Measurements from ENCODE around the gene RAB5B. TPM values are rescaled to one million over a fixed set of nuclear protein-coding genes. Genes with fewer than 3 reads are reported as not detected.

Gene RAB5B
- total and polyA plus RNA-seq, 11 donors = 57.5 to 135 (median 112) TPM

GRCh38 chr12:55926738-55927587 lies 46.9 kb upstream of the RAB5B start:
- Histone ChIP-seq H3K27me3 (no peaks in the 10 kb centered on the region), H3K27ac (peak overlapping the region; percentile 81 to 98 (median 97)), H3K36me3 (peaks cover 0 to 22% (median 11%) of the 10 kb centered on the region in 9 donors), H3K9me3 (no peaks in the 10 kb centered on the region), H3K4me1 (peaks cover 0 to 53% (median 34%) of the 10 kb centered on the region in 12 donors), H3K4me3 (peak overlapping the region; percentile 53 to 95 (median 82))
- intact Hi-C loops (cut with DNase I) = loop anchor here in 8 of 10 donors (1.0 to 5.0 kb wide), 9 partner anchors 45 to 110 kb away; partner anchors contain the start of genes DNAJC14 (in 3 of the 8), ORMDL2 (in 3 of the 8), SARNP (in 2 of the 8) and RAB5B (in 1 of the 8)
- TF ChIP-seq POLR2A (IDR thresholded peaks at IDR 0.05) = peak in 1 of 2 donors; percentile 51
- TF ChIP-seq CTCF (IDR thresholded peaks at IDR 0.05) = peak; percentile 38 to 96 (median 77)
- peak; percentile 87 to 91 (median 89) for ATAC-seq
- DNase-seq = peak; percentile 87 to 91 (median 89)
- WGBS, 4 donors = 0% methylated on average over 32 to 42 of the region's 42 CpGs

DNA sequence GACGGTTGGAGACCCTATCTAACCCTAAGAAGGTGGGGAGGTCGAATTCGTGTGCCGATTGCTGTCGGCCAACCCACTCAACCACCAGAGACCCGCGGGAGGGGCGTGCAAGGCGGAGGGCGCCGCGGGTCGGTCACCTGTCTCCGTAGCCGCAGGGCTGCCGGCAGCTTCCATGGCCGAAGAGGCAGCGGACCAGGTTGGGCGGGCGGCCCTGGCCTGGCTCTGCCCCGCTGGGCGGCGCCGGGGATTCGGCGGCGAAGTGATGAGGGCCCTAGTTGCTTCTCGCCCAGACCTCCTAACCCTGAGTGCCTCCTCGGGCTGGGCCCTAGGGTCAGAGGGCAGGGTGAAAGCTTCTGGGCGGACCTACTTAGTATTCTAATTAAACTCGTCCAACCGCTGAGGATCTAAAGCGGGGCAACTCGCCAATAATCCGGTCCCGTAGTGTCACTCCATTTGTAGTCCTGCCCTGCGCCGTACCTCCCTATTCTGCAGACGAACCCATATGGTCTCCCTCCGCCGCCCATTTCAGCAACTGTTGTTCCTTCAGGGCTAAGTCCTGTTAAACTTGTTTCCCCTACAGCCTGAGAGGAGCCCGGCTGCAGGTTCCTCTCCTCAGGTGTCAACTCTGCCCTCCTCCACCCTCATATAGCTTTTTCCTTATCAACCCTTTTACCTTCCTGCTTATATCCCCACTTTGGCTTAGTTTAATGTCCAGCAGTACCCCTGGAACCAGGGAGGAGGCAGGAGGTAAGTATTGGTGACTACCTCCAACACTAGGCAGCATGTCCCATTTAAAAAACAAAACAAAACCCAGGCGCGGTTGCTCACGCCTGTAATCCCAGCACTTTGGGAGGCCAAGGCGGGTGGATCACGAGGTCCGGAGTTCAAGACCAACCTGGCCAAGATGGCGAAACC lies 46.0 kb upstream of the RAB5B start, which contains the start of gene PYM1:
PYM1 (minus strand) TSS at position 307 of the 915 bp plus-strand sequence; CDS start at position 174, 133 bp downstream.
- H3K9me3 ChIP-seq = no peaks in the 10 kb centered on the region
- intact Hi-C loops (cut with DNase I) = loop anchor here in 8 of 10 donors (1.0 to 5.0 kb wide), 9 partner anchors 44 to 111 kb away; partner anchors contain the start of genes DNAJC14 (in 3 of the 8), ORMDL2 (in 3 of the 8), SARNP (in 2 of the 8) and RAB5B (in 1 of the 8)
- no peaks in the 10 kb centered on the region for H3K27me3 ChIP-seq
- peak within 1 kb of the TSS; percentile 81 to 98 (median 97) for H3K27ac ChIP-seq
- ATAC-seq = peak; percentile 53 to 79 (median 69)
- peak; percentile 83 to 90 (median 85) for DNase-seq
- TF ChIP-seq CTCF (IDR thresholded peaks at IDR 0.05) = peak in 1 of 12 donors; percentile 7
- TF ChIP-seq POLR2A (IDR thresholded peaks at IDR 0.05) = peak in 1 of 2 donors; percentile 67
- peak within 1 kb of the TSS; percentile 53 to 95 (median 82) for H3K4me3 ChIP-seq
- 7 to 19% (median 9%) methylated on average over 23 to 49 of the region's 49 CpGs for WGBS, 4 donors
- peaks cover 0 to 54% (median 37%) of the 10 kb centered on the region in 12 donors for H3K4me1 ChIP-seq
- H3K36me3 ChIP-seq = peaks cover 0 to 13% (median 2%) of the 10 kb centered on the region in 9 donors

- Histone ChIP-seq H3K27me3 (no peaks in the 10 kb centered on the region), H3K4me3 (peak overlapping the region in 1 of 12 donors; percentile 83), H3K27ac (peak overlapping the region in 6 of 12 donors; percentile 4 to 98 (median 34)), H3K9me3 (no peaks in the 10 kb centered on the region), H3K36me3 (peaks cover 0 to 8% (median 0%) of the 10 kb centered on the region in 9 donors), H3K4me1 (peaks cover 0 to 69% (median 38%) of the 10 kb centered on the region in 12 donors)
- ATAC-seq (no peak), DNase-seq (peak in 2 of 5 donors; percentile 36 to 68)
- intact Hi-C loops (cut with DNase I) = loop anchor here in 7 of 10 donors (5.0 kb wide), 5 partner anchors 43 to 112 kb away; partner anchors contain the start of genes ORMDL2 (in 2 of the 7), SARNP (in 2 of the 7), DNAJC14 (in 1 of the 7) and RAB5B (in 1 of the 7)
- TF ChIP-seq POLR2A (IDR thresholded peaks at IDR 0.05) = no peak
- TF ChIP-seq CTCF (IDR thresholded peaks at IDR 0.05) = no peak
- WGBS, 4 donors = 55 to 64% (median 62%) methylated on average over 8 of the region's 8 CpGs
Measured at GRCh38 chr12:55929306-55929791, 44.5 kb upstream of the RAB5B start.
